HG03135 (cell line): Measurements from ENCODE around the gene CELF5.

Source experiments
- ATAC-seq: cut with Tn5 transposase; IDR thresholded peaks from one replicate; pipeline ENCODE4 v1.9.1; 2021; ENCODE audit warnings: mild to moderate bottlenecking, moderate library complexity; ENCODE audit not compliant: unreplicated experiment

CELF5 gene

GRCh38 chr19:3224346-3225168 is at the start of gene CELF5:
CELF5 (plus strand) TSS chr19:3224661; CDS start chr19:3224740, 79 bp downstream.
- ATAC-seq = no peak

- no peak for ATAC-seq
Measured at GRCh38 chr19:3175781-3176714, 48.4 kb upstream of the CELF5 start.

GRCh38 chr19:3176715-3177501 is 47.6 kb upstream of the CELF5 start:
- no peak for ATAC-seq

- ATAC-seq = no peak
Measured at GRCh38 chr19:3178377-3178972, 46.0 kb upstream of the CELF5 start, which contains the start of gene S1PR4. S1PR4 (plus strand) TSS chr19:3178769; CDS start chr19:3178793, 24 bp downstream.

GRCh38 chr19:3178973-3179738 is 45.3 kb upstream of the CELF5 start:
- ATAC-seq = no peak

- ATAC-seq = no peak
Measured at GRCh38 chr19:3179739-3180293, 44.6 kb upstream of the CELF5 start.

- no peak for ATAC-seq
Measured at GRCh38 chr19:3183721-3184641, 40.5 kb upstream of the CELF5 start.

GRCh38 chr19:3184847-3185460 is 39.5 kb upstream of the CELF5 start:
- ATAC-seq = peak; percentile 28

- ATAC-seq = peak; percentile 71
Measured at GRCh38 chr19:3185461-3186159, 38.9 kb upstream of the CELF5 start, which contains the start of gene NCLN. NCLN (plus strand) TSS chr19:3185930; CDS start chr19:3186031, 101 bp downstream.

- ATAC-seq = peak; percentile 23
Measured at GRCh38 chr19:3186160-3186688, 38.2 kb upstream of the CELF5 start.

- ATAC-seq = no peak
Measured at GRCh38 chr19:3186891-3187661, 37.4 kb upstream of the CELF5 start.

- ATAC-seq = no peak
Measured at GRCh38 chr19:3187662-3188511, 36.6 kb upstream of the CELF5 start.

- ATAC-seq = no peak
Measured at GRCh38 chr19:3188627-3189596, 35.5 kb upstream of the CELF5 start.
